ENCODE results near the gene ARHGDIB.

ARHGDIB gene

GRCh38 chr12:14982991-14983390 lies 21.6 kb upstream of the ARHGDIB start:
- DNase-seq (ENCODE audit: low read depth, low spot score) = no peak

- DNase-seq (ENCODE audit: low read depth, low spot score) = no peak
Measured at GRCh38 chr12:14982562-14982961, 21.2 kb upstream of the ARHGDIB start.

DNA sequence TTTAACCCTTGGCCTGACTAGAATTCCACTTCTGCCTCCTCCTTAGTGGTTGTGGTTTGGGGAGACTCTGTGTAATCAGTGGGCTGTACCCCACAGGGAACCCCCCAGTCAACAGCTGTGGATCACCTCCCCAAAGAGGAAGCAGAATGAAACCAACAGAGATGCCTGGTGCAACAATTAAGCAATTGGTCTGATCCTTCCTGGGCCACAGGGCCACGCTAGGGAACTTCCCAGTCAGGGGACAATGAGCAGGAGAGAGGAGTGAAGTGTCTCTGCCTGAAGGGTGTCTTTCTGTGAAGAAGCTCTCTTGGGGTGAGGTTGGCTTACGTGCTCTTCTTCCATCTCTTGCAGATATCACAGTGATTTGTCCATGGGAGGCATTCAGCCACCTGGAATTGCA lies 19.6 kb upstream of the ARHGDIB start:
- no peak for DNase-seq (ENCODE audit: low read depth, low spot score)

- DNase-seq (ENCODE audit: low read depth, low spot score) = no peak
Measured at GRCh38 chr12:14979468-14979867, 18.1 kb upstream of the ARHGDIB start.

DNA sequence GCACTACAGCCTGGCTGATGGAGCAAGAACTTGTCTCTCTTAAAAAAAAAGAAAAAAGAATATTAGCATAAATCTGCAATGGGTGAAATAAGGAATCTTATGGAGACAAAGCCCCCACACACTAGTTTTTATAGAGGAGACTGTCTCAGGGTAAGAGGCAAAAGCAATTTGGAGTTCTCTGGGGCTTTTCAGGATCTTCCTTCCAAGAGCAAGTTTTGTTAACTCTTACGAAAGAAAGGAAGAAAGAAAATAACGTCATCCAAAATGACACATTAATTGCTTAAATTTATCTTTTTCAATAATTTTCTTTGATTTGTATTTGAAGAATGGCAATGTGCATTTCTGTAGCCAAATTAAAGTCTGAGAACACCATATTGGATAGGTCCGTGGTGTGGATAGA lies 15.3 kb upstream of the ARHGDIB start:
- no peak for DNase-seq (ENCODE audit: low read depth, low spot score)

GRCh38 chr12:14975457-14975856 lies 14.1 kb upstream of the ARHGDIB start:
- DNase-seq (ENCODE audit: low read depth, low spot score) = no peak

GRCh38 chr12:14974633-14975032 lies 13.2 kb upstream of the ARHGDIB start:
- no peak for DNase-seq (ENCODE audit: low read depth, low spot score)

DNA sequence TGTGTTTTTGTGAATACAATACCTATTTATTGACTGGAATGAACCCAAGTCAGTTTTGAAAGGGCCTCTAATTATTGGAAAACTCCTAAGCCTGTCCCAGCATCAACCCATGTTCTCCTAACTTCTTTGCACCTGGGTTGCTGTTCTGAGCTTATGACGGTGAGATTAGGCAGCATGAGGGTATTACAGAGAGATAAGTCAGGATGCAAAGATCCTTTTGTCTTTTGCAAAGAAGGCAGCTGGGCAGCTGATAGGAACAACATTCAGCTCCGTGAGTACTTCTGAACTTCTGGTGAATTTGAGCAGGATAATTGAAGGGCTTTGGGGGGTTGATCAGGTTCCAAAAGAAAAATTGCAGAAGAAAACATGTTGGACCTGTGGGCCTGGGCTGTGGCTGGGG lies 11.4 kb upstream of the ARHGDIB start, which contains the start of gene PDE6H:
Gene PDE6H, plus strand, starts transcription at position 227 of the 400 bp plus-strand sequence. CDS start 4,971 bp downstream, outside the sequence.
- no peak for DNase-seq (ENCODE audit: low read depth, low spot score)

DNA sequence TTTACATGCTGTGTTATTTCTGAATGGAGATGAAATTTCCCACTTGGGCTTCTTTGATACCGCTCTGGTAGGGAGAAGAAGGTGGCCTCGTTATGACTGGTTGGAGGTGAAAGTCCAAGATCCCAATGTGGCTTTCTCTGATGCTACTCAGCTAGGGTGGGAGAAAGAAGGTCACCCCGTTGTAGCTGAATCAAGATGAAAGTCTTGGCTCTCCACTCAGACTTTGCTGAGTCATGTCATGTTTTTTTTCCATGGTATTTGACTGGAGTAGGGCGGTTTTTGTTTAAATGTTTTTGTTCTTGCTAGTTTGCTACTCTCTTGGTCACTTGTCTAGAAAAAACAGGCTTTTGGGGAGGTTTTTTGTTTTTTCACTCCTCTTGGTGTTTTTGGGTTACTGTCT lies 9.1 kb upstream of the ARHGDIB start:
- DNase-seq (ENCODE audit: low read depth, low spot score) = no peak

- DNase-seq (ENCODE audit: low read depth, low spot score) = no peak
Measured at GRCh38 chr12:14968478-14968877, 7.1 kb upstream of the ARHGDIB start.

- DNase-seq (ENCODE audit: low read depth, low spot score) = no peak
Measured at GRCh38 chr12:14965221-14965620, 3.8 kb upstream of the ARHGDIB start.

- DNase-seq (ENCODE audit: low read depth, low spot score) = no peak
Measured at GRCh38 chr12:14964406-14964805, 3.0 kb upstream of the ARHGDIB start.

DNA sequence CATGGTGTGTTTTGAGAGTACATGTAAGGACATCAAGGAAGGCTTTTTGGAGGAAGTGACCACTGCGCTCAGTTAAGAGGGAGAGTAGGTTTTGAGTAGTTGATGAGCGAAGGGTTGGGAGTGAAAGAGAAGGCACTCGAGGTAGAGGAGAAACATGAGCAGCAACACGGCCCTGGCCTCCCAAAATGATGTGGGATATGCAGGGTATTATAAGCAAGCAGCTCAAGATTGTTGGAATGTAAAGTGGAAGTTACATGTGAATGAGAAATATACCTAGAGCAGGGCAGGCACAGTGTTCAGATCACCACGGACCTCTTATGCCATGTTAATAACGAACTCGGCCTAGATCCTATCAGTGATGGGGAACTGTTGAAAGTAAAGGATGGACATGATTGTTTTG lies 2.1 kb upstream of the ARHGDIB start:
- no peak for DNase-seq (ENCODE audit: low read depth, low spot score)

DNA sequence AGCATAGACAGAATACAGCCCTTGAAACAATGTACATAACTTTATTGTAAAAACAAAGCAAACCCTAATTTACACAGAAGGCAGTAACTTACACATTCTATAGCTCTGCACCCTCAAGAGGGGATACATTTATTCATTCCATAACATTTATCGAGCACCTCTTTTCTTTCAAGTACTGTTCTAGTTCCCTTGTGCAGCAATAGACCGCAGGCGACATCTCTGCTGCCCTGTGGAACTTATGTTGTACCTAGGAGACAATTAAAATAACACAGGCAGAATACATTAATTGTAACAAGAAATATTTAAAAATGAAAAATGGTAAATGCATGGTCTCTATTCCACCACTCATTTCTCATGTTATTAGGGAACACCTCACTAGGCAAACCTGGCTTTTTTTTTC lies 1.4 kb upstream of the ARHGDIB start:
- DNase-seq (ENCODE audit: low read depth, low spot score) = no peak

DNA sequence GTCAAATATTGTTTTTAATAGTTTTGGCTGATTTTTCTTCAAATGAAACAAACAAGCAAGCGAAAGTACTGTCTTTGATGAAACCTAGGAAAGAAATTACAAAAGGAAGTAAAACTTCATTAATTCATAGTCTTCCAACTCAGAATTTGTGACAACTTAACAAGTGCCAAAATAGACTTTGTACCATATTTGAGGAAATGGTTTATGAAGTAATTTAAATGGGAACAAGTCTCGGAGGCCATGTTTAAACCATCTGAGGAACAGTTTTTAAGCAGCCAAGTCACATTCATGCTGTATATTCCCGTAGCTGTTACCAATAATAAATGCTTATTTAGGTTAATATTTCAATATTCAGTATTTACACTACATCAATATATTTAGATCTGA lies 745 bp upstream of the ARHGDIB start:
- DNase-seq (ENCODE audit: low read depth, low spot score) = no peak

GRCh38 chr12:14960548-14961465 lies 594 bp downstream of the ARHGDIB start:
- no peak for DNase-seq (ENCODE audit: low read depth, low spot score)

DNA sequence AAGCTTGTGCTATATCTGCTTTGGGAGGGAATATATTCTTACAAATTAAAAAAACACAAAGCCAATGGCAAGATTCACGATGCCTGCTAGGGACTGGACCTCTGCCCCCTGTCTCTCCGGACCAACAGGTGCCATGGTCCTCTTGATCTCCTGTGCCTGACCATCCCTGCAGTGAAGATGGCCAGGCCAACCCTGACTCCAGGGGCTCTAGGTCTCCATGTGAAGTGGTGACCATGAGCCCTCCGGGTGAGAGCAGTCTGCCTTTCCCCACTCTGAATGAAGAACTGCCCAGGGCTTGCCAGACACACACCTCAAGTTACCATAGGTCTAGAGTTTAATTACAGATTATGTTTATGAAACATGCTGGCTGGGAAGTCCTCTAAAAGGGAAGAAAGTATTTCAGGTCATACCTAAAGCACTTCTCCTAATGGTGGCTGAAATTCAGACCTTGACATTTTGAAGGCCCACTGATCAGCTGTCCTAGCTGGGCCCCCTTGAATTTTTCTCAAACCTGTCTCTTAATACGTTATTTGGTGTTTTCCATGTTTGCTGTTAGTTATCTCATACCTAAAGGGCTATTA lies 1.4 kb downstream of the ARHGDIB start:
- DNase-seq (ENCODE audit: low read depth, low spot score) = no peak

- no peak for DNase-seq (ENCODE audit: low read depth, low spot score)
Measured at GRCh38 chr12:14959463-14959862, 1.9 kb downstream of the ARHGDIB start.

GRCh38 chr12:14959126-14959440 lies 2.3 kb downstream of the ARHGDIB start:
- DNase-seq (ENCODE audit: low read depth, low spot score) = no peak

DNA sequence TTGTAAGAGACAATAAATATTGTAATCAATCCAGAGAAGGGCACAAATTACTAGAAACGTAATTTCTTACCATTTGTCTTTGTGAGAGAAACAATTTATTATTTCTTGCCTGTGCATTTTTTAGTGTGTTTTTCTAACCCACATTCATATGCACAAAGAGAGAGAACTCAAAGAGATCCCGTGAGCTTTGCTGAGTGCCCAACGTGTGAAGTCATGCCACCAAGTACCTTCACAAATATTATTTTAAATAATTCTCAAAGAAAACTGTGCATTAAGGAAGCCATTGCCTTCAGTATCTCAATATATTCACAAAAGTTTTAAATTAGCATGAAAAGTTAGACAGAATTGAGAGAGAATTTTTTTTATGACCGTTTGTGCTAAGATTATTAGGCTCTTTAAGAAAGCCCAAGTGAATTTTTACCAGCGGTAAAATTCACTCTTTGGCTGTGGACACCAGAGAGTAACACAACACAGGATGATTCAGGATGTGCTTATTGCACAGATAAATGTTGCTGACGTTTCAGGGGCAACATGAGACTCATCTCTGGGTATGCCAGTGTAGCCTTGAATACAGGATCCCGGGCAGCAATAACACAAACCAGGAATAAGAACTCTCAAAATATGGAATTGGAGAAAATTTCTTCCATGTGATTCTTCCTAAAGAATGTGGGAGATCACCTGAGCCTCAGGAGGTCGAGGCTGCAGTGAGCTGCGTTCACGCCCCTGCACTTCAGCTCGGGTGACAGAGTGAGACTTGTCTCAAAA lies 2.9 kb downstream of the ARHGDIB start:
- DNase-seq (ENCODE audit: low read depth, low spot score) = no peak

GRCh38 chr12:14957551-14958168 lies 3.7 kb downstream of the ARHGDIB start:
- DNase-seq (ENCODE audit: low read depth, low spot score) = no peak

DNA sequence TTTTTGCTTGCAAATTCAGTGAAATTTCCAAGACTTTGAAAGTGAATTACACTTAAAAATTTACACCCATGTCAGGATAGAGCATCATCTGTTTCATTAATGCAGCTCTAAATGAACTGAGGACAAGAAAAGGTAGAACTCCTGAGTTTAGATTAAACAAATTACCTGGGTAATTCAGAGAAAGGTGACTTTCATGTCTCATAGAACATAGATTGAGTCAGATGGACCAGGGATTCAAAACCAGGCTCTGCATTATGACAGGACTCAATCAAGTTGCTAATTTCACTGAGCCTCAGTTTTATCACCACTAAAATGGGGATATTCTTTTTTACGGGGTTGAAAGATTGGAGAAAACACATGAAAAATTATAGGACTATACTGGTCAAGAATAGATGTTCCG lies 4.5 kb downstream of the ARHGDIB start:
- no peak for DNase-seq (ENCODE audit: low read depth, low spot score)

Data from brain pericyte (primary cell).